Coronary artery (tissue), 2 donors: Measurements from ENCODE around the gene LYRM4.
A peak's percentile ranks its signal among the peaks of the same experiment; 100 is the strongest.

Source experiments
- DNase-seq: peaks from one replicate; pipeline ENCODE4 v3.0.0-alpha.2; 2017; ENCODE audit warnings: low spot score
- H3K27ac ChIP-seq, 2 donors: fragments of 200-600 bp; sonication (generic); one replicate each; pipeline ENCODE4 v1.5.1; 2016 to 2019
- H3K4me3 ChIP-seq: fragments of 200-600 bp; sonication (generic); 2 replicates; pipeline ENCODE4 v1.5.1; 2016; ENCODE audit warnings: mild to moderate bottlenecking, moderate library complexity
- TF ChIP-seq, protein P1 (sequence below): fragments of 200-600 bp; sonication (generic); IDR thresholded peaks from one replicate; pipeline ENCODE4 v1.5.1; 2019; ENCODE audit warnings: antibody characterized with exemption

LYRM4 gene

DNA sequence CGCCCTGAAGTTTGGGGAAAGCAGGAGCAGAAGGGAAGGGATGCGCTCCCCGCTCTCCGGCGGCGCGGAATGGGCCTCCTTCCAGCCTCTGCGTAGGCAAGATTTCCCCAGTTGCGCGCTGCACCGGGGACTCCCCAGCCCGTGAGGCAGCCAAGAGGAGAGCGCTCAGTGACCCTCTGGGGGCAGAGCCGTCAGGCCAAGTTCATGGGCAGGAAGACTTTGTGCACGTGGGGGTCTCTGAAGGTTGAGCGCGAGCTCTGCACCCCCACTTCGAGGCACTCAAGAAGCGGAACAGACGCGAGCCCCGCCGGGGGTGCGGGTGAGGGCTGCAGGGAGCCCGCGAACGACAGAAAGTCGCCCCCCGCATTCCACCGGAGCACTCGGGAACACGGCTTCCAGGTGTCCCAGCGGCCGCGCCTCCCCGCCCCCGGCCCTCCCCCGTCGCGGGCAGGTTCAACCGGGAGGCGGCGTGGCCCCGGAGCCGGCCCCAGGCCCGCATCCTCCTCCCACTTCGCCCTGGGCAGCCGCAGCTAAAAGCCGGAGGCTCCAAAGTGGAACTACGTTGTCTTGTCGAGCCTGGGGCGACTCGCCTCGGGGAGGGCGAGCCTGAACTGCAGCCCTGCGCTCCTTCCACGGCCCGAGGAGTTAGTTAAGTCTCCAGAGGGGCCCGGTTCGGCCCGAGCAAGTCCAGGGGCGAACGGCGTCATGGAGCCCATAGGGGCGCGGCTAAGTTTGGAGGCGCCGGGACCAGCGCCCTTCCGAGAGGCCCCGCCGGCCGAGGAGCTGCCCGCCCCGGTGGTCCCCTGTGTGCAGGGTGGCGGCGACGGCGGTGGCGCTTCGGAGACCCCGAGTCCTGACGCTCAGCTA lies 175.7 kb downstream of the LYRM4 start, which contains the start of gene PPP1R3G:
Gene PPP1R3G (plus strand): TSS at position 561 of the 867 bp plus-strand sequence. CDS start 145 bp downstream, at position 706.
- TF ChIP-seq, protein P1, sequence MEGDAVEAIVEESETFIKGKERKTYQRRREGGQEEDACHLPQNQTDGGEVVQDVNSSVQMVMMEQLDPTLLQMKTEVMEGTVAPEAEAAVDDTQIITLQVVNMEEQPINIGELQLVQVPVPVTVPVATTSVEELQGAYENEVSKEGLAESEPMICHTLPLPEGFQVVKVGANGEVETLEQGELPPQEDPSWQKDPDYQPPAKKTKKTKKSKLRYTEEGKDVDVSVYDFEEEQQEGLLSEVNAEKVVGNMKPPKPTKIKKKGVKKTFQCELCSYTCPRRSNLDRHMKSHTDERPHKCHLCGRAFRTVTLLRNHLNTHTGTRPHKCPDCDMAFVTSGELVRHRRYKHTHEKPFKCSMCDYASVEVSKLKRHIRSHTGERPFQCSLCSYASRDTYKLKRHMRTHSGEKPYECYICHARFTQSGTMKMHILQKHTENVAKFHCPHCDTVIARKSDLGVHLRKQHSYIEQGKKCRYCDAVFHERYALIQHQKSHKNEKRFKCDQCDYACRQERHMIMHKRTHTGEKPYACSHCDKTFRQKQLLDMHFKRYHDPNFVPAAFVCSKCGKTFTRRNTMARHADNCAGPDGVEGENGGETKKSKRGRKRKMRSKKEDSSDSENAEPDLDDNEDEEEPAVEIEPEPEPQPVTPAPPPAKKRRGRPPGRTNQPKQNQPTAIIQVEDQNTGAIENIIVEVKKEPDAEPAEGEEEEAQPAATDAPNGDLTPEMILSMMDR = no peak
- no peak for DNase-seq
- Histone ChIP-seq H3K4me3 (peak within 1 kb of the TSS; percentile 93), H3K27ac (peak within 1 kb of the TSS; percentile 72 to 92)

DNA sequence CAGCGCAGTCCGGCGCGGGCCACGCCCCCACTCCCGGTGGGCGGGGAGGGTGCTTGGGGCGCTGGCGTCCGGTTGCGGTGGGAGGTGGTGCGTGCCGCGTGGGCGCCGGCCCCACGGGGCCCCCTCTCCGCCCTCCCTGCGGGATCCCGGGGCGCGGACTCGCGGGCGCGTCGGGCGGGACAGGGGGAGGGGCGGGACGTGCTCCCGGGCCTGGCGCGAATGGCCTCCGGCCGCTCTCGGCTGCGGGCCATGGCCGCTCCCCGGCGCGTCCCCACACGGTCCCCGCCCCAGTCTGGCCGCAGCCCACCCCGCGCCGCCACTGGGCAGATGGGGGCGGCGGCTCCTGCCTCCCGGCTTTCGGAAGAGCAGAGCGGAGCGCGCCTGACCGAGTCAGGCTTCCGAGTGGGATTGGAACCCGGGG lies 176.4 kb downstream of the LYRM4 start:
- DNase-seq = no peak
- Histone ChIP-seq H3K4me3 (peak overlapping the region; percentile 93), H3K27ac (peak overlapping the region; percentile 72 to 92)
- TF ChIP-seq, protein P1 = no peak

DNA sequence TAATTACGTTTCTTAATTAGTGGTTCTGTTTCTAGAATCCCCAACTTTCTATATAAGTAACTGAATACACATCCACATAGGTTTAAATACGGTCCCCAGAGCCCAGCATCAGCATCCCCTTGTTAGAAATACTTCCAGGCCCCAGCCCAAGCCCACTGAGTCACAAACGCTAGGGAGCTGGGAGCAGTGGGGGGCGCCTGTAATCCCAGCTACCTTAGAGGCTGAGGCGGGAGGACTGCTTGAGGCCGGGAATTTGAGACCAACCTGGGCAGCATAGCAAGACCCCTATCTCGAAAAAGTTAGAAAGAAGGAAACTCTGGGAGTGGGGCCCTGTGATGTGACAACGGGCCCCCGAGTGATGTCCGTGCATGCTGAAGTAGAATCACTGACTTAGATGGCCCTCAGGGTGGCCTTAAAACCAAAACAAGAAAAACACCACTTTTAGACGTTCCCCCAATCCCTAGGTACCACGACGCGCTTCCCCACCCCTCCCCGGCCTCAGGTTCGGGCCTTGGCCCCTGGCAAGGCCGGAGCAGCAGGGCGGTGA lies 176.9 kb downstream of the LYRM4 start:
- Histone ChIP-seq H3K27ac (peak overlapping the region; percentile 72 to 92), H3K4me3 (peak overlapping the region; percentile 93)
- TF ChIP-seq, protein P1 = no peak
- DNase-seq = no peak

DNA sequence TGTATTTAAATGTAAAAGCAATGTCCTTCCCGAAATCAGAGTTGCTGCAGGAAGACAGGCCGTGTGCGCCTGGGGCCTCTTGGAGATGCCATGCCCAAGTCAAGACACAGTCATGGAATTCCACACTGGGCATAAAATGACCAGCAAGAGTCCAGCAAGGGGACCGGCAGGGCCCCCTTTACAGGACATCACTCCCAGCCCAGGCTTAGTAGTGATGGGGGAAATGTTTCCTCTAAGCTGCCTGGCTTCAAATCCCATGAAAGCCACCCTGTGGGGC lies 177.5 kb downstream of the LYRM4 start:
- no peak for DNase-seq
- no peak overlapping the region for H3K4me3 ChIP-seq
- TF ChIP-seq, protein P1 = no peak
- no peak overlapping the region for H3K27ac ChIP-seq

DNA sequence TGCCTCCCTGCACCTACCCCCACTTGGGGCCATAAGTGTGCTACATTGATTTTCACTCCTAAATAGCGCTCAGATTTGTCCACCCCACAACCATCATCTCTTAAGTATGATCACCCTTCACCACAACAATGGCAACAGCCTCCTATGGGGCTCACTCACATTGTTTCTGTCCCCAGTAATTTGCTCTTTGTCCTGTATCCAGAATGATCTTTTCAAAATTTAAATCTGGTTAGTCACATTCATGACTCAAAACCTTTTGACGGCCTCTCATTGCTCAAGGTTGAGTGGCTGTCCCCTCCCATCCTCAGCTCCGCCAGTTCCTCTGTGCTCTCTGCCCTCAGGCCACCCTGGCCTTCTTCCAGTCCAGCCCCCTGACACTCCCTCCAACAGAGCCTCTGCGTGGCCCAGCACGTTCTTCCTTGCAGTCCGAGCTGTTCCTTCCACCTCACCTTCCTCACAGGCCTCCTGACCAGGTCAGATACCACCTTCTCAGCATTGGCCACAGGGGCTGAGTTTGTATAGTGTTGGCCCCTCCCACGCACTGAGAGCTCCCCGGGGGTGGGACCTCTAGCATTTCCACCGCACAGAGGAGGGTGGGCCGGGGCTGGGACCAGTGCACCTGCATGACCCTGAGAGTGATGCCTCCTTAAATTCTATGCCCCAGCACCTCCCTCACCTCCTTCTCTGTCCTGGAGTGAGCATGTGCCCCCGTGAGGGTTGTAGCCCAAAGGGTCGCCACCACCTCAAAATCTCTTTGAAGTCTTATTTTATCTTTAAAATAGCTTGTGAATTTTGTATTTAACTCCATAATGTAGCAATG lies 178.1 kb downstream of the LYRM4 start:
- peak overlapping the region in 1 of 2 donors; percentile 47 for H3K27ac ChIP-seq
- TF ChIP-seq, protein P1 = no peak
- H3K4me3 ChIP-seq = no peak overlapping the region
- DNase-seq = no peak

DNA sequence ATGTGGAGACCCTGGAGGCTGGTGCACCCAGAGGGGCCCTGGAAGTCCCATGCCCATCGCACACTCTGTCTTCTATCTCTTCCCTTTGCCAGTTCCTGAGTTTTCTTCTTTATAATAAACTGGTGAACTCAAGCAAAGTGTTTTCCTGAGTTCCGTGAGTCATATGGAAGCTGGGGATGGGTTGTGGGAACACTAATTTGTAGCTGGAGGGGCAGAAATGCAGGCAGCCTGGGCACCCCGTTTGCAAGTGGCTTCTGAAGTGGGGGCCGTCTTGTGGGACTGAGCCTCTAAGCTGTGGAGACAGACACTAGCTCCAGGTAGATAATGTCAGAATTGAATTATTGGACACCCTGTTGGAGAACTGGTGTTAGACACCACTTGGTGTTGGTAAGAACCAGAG lies 178.8 kb downstream of the LYRM4 start:
- no peak for DNase-seq
- Histone ChIP-seq H3K27ac (peak overlapping the region in 1 of 2 donors; percentile 47), H3K4me3 (no peak overlapping the region)
- TF ChIP-seq, protein P1 = no peak
